DMS114 treated with DMSO at 0.1 percent for 48 hours (cell line): ENCODE data around the gene SPC25.
"Not testable (repeated sequence)": the region's sequence is repeated elsewhere in the genome, so short reads cannot be mapped to it uniquely, and the experiment has no call there.

ENCODE experiments used
- DNase-seq: peaks from one replicate; lab custom pipeline; 2025; ENCODE audit not compliant: unreplicated experiment; lab: John Stamatoyannopoulos, UW

Gene SPC25, protein sequence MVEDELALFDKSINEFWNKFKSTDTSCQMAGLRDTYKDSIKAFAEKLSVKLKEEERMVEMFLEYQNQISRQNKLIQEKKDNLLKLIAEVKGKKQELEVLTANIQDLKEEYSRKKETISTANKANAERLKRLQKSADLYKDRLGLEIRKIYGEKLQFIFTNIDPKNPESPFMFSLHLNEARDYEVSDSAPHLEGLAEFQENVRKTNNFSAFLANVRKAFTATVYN

DNA sequence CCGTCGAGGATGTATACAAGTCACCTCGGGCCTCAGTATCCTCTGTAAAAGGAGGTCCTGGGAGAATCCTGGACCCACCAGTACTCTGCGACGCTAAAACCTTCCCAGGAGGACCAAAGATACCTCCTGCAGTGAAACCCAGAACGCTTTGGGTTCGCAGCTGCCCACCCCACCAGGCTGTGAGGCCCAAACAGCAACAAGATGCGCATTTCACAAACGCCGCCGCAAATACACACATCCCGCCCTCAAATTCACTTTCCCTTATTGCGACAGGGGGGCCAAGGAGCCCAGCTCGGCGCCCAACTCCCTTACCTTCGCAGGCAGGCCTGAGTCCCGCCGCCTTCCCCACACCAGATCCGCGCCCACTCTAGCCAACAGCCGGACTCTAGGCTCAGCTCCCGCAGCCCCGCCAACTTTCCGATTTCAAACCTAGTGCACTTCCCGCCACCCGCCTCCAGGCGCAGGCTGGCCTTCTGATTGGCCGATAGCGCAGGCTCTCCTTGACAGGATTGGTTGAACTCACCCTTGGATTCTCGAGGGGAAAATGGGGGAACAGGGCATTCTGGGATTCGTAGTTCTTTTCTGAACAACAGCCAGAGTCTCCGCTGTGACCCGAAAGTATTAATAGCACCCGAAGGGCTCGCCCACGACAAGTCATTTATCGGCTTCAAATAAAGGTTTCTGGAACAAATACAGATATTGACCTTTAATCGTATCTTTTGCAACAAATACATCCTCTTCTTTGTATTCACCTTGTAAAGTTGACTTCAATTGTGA is at the start of gene SPC25:
SPC25 (minus strand) TSS at position 425 of the 777 bp plus-strand sequence. CDS start 911 bp downstream, outside the sequence.
- DNase-seq: peak; percentile 86

DNA sequence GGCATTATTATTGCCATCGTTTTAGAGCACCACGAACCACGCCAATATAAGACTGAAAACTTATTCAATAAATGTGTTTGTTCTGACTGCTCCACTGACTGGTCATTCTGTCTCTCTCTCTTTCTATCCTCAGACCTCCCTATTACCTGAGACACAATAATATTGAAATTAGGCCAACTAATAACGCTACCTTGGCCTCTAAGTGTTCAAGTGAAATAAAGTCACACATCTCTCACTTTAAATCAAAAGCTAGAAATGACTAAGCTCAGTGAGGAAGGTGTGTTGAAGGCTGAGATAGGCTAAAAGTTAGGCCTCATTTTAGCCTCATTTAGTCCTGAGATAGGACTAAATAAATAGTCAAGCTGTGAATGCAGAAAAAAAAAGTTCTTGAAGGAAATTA is 49.7 kb upstream of the SPC25 start:
- no peak for DNase-seq

DNA sequence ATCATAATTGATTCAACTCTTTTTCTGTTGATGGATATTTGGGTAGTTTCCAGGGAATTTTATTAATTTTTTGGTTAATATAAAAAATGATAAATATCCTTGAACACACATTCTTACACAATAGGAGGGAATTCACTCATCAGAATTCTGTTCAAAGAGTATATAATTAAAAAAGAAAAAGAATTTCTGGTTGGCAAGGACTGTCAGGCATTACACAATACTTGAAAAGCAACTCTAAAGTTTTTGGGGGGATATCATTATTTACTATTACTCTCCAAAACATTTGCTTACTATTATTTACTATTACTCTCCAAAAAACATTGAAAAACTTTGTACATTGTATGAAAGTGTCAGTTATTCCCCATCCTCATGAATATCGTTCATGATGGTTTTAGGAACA is 48.8 kb upstream of the SPC25 start:
- DNase-seq: no peak

DNA sequence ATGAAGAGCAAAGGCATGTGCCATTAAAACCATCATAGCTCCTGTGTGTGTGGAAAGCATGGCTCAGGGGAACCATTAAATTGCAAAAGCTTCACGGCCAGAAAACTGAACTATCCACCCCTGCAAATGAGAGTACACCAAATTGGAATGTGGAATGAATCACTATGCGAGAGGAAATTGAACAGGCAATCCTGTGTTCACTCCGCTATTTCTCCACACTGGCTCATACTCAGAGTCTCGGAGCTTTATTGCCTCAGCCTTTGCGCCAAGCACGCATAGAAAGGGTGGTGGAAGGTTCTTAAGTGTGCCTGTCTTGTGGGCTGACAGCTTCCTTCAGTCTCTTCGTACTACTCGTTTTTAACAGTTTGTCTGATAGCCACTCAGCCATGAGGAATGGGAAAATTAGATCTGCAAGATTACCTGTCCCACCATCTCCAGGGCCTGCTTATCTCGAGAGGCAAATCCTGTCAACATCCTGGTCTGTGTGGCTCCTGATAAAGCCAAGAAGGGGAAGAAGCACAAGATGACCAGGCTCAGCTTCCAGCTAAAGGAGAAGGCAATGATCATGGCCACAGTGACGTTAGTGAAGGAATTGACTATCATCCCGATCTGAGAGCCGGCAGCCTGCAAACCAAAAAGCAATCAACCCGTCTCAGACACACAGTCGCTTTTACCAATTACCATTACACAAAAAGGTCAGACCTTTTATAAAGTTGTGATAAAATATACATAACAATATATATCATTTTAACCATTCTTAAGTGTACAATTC is 45.8 kb upstream of the SPC25 start:
- no peak for DNase-seq

DNA sequence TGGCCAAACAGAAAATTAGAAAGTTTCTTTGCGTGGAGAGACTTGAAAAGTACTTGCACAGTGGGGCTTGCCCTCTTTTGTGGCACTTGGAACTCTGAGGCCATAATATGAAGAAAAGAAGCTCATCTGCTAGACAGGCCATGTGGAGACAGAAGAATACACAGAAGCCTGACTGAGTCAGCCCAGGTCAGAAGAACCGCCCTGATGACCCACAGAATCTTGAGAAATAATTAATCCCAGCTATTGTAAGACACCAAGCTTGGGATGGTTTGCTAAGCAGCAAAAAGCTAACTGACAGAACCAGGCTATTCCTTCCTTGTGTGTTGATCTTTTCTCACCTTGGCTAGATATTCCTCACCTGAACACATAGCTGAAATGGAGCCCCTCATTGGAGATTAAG is 44.6 kb upstream of the SPC25 start:
- DNase-seq: no peak

DNA sequence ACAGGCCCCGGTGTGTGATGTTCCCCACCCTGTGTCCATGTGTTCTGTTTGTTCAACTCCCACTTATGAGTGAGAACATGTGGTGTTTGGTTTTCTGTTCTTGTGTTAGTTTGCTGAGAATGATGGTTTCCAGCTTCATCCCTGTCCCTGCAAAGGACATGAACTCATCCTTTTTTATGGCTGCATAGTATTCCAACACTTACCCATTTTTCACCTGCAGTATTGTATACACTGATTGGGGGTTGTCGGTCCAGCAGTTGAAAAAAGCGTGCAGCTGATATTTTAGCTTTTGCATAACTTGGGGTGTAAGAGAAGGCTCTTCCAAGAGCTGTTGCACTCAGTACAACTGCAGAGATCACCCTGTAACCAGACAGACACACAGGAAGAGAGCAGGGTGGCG is 41.9 kb upstream of the SPC25 start:
- not testable (repeated sequence) for DNase-seq

DNA sequence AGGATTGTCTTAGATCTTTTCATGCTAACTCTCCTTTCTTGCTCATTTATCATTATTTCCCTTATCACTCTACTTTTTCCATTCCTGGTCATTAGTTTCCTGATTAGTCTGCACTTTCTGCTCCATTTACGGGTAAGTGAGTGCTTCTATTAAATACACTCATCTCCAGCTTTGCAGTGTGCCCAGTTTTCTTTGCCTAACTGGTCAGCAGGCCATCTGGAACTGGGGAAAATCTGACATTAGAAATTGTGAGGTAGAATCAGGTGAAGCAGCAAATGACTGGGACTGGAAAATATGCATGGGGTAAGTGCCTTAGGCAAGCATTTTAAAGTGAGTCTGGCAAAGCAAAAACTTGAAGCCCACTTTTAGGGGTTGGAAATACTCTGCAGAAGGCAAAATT is 40.0 kb upstream of the SPC25 start:
- DNase-seq: no peak

DNA sequence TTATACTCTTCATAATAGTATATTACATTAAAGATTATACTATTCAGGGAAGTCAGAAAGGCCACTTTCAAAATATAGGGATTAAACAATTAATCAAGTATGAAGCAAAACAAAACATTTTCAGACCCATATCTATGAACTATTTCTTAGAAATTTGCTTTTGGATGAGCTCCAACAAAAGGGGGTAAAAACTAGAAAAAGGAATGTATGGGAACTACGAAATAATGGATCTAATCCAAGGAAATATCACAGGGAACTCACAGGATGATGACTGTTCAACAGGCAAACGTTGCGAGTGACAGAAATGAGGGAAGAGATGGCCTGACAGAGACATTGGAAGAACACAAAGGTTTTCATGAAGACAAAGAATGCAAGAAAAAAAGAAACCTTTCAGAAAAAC is 38.8 kb upstream of the SPC25 start:
- no peak for DNase-seq

DNA sequence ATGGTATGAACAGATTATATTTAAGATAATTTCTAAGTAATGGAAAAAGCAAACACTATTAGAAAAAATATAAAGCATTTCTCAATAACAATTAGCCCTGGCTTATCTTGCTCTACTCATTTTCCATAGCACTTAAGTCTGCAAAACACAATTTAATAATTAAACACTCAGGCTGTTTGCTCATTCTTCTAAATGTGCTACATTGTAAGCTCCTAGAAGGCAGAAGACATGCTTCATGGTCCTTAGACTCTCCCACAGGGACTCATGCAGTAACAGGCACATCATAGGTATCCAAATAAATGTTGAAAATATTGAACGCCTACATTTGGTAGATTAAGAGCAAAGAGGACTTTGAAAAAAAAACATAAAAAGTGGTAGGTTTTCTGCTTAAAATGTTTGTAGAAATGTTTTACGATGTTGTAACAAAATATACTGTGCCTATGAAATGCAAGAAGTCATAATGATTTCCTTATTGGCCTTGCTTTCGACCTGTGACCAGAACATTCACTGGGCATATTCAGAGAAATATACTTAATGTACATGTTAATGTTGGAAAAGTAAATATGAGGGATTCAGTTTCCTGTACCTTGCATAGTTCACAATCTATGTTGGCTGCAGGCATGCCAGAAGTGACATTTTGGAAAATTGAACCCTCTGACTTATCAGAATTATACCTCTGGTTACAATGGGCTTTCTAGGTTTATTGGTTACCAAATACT is 38.0 kb upstream of the SPC25 start:
- DNase-seq: no peak

DNA sequence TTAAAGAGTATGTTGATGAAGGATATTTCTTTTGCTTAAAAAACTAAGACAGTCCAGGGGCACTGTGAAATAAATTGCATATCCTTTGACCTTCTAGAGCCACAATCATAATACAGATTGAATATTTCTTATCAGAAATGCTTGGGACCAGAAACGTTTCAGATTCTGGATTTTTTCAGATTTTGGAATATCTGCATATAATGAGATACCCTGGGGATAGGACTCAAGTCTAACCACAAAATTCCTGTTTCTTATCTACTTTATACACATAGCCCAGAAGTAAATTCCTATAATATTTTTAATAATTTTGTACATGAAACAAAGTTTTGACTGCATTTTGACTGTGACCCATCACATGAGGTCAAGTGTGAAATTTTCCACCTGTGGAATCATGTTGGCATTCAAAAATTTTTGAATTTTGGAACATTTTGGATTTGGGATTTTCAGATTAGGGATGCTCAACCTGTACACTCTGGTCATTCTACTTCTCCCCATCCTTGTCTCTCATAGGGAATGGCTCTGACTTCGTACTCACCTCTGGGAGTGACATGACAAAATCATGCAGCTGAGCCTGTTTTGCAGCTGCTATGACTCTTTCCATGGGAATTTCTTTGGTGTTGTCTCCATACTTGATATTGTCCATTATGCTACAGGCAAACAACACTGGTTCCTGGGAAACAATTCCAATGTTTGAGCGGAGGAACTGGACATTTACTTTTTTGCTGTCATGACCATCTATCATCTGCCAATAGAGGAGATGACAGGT is 36.6 kb upstream of the SPC25 start:
- DNase-seq: no peak

DNA sequence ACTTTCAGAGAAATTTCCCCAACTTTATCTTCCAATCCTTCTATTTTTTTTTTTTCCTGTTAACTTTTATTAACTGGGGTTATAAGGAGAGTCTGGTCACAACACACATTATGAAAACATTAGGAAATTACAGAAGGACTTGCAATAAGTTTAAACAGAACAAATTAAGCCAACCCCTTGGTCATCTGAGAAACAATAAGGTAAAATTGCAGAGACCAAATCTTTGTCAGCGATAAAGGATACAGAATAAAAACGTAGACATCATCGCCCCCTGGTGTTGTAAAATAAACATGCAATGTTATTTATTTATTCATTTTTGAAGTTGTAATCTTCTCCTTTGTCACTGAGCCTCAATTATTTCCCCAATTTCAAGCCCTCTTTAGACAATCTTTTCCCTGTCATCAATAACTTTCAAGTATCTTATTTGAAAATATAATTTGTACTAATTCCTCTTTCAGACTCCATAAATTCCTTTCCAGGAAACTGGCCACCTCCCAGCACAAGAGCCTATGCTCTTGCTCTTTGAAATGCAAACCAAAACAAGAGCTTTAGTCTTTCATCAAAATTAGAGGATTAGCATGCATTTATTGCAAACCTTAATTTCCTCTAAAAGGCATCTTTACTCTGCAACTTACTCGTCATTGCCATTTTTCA is 30.4 kb upstream of the SPC25 start:
- no peak for DNase-seq

DNA sequence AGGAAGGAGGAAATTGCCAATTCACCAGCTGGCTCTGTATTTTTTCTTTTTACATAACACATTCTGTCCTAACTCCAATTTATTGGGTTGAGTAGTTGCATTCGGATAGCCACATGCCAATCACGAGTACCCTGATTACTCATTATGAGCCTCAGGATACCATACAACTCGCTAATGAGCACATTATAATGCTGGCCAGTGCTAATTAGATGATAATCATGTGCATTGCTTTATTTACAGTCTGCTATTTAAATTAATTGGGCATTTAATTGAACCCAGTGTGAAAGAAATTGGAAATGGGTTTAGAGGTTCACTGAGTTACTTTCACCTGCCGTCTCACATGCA is 26.1 kb upstream of the SPC25 start:
- DNase-seq: no peak

DNA sequence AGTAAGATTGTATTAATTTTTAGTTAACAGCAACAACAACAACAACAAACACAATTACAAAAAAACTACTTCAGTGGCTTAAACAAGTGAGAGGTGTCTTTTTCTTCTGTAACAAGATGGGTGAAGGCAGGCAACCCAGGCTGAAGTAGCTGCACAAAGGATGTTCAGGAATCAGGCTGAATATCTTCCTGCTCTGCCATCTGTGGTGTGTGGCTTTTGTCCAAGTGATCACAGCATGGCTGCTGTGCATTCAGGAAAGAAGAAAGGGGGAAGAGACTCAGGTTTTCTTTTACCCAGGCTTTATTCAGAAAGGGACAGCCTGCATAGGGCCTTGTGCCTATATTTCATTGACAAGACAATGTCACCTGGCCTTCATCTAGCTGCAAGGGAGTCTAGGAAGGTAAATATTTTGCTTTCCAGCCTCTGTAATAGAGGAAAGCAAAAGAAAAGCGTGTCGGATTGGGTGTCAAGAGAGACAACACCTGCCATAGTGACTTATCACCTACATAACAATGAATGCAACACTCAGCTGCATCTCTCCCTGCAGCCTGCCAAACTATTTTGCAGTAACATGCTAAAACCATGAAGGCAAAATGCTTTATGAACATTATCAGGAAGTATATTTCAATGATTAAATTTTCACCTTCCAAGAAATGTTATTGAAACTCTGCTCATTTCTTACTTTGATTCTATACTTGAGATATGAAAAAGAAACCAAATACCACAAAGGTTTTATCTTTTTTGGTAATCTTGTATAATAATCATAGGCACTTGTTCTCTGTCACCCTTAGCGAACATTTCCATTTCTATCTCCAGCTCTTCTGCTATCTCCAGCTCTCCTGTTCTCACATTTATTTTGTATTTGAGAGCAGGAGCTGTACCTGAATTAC is 25.5 kb upstream of the SPC25 start:
- no peak for DNase-seq

DNA sequence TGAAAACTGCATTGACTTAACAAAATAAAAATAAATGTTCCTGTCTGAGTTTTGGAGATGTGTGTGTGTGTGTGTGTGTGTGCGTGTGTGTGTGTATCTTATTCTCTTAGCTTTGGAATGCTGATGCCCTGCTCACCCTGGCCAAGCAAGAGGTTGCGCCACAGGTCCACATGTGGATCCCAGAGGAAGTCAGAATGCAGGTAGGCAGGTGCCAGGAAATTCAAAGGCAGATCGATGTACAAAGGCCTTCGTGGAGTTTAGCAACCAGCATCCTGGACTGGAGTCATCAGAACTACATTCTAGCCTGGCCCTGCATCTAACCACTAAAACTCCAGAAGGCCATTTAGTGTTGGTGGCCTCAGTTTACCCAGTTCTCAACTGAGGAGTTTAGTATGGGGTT is 23.3 kb upstream of the SPC25 start:
- no peak for DNase-seq

DNA sequence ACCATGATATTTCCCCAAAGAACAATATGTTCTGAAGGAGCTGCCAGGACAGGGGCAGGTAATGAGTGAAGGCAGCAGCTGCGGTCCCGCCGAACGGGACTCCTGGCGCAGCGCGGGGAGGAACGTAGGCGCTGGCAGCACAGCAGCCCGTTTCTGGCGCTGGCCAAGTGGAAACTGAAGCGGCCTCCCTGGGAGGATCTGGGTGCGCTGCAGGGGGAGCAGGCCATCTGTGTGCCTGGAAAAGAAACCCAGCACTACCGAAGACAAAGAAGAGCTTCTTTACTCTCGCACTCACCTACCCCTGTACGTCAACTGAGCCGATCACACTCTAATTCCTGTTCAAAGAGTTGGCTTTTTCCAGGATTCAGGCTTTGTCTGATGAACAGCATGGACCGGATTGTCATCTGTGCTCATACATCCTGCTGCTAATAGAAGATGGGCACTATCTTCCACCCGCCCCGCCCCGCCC is 22.7 kb upstream of the SPC25 start:
- DNase-seq: no peak

DNA sequence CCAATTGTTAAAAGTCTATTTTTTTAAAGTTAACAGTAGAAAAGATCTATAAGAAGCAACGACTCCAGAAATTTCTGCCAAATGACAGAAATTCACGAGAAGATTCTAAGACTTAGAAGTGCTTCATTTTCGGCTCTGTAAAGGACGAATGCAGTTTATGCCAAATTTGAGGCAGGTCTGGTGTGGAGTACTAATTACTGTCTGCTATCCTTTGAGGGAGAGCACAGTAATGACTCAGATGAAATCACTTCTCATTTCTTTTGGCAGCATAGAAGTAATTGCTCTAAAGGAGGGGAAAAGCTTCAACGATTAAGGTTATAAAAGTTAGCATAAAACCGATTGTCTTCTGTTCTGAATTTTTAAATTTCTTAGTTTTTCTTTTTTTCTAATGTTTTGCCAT is 22.2 kb upstream of the SPC25 start:
- no peak for DNase-seq

DNA sequence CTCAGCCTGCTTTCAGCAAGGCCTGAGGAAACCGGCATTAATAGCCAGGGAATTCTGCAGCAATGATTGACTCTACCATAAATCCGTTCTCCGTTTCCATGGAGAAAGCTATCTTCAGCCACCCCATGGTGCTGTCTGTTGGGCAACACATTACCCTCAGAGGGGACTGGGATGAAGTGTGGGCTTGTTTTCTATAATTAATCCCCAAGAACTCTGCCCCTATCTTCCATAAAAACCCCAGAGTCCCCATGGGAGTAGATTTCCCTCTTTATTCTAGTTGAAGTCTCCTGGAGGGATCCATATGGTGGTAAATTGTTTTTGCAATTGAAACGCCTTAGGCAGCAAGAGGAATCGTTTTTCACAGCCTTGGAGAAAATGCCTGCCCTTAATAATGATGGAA is 20.1 kb upstream of the SPC25 start:
- no peak for DNase-seq

DNA sequence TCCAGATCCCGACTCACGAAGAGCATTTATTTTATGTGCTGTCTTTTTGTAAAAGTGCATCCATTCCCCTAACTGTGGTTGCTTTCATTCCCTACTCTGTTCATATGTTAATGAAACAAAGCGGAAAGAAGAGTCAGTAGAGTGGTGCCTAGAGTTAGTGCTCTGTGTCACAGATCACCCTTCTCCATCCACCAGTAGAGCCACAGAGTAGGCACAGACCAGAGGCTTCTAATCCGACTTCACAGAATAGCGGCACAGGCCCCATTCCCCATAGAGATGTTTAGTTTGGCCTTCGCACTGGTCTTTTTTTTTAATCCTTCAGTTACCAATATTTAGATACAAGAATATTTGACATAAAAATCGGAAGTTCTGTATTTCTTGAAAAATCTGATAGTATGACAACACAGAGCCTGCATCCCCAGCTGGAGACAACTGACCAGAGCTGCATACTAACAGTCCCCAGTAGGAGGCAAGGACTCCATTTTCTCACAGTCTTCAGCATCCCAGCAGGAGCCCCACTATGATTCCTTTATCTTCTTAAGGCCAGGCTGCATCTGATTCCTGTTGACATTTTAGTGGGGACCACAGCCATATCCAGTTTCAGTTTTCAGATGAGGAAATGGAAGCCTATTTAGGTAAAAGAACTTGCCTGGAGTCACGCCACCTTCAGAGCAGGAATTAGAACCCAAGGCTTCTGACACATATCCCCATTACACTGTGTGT is 17.9 kb upstream of the SPC25 start:
- no peak for DNase-seq

DNA sequence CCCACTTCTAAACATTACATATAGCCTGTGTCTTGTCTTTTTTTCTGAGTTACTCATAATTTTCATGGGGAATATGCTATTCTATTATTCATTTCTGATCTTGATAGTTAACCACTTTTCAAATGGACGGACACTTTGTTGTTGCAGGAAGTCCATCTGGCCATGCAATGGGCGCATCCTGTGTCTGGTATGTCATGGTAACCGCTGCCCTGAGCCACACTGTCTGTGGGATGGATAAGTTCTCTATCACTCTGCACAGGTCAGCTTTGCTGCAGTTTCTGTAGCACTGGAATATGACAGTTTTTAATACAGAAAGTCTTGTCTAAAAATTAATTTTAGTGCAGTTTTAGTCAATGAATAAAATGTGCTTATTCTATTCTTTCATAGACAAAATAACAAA is 14.1 kb upstream of the SPC25 start:
- no peak for DNase-seq
